Fibroblast of skin of right quadriceps (primary cell): ENCODE data around the gene NUDT19.
A peak's percentile ranks its signal among the peaks of the same experiment; 100 is the strongest.
"Not testable (repeated sequence)": the region's sequence is repeated elsewhere in the genome, so short reads cannot be mapped to it uniquely, and the experiment has no call there.

ENCODE experiments used
- DNase-seq: peaks from one replicate; pipeline ENCODE4 v3.0.0-alpha.2; 2013

The NUDT19 gene

GRCh38 chr19:32675720-32676185 is 15.9 kb upstream of the NUDT19 start, which contains the start of gene RGS9BP:
Gene RGS9BP (plus strand): TSS chr19:32675848. CDS start chr19:32676264, 416 bp downstream.
- peak; percentile 53 for DNase-seq

GRCh38 chr19:32676186-32676894 is 15.3 kb upstream of the NUDT19 start:
- no peak for DNase-seq

DNA sequence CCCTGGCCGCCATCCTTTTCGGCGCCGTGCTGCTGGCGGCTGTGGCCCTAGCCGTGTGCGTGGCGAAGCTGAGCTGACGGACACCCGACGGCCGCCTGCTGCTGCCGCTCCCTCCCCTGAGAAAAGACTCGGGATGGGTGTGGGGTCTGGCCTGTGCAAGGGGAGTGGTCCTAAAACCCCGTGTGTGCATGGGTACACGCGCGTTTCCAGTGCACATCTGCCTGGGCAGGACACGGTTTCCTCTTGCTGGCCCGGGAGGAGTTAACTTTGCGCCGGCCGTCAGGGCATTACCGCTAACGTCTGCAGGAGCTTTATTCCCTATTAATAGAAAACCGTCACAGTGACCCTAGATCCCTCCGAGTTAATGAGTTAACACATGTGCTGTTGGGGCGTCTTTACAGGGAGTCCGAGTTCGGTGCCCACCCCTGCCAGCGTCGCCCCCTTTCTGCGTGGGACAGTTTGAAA is 14.7 kb upstream of the NUDT19 start:
- DNase-seq: no peak

DNA sequence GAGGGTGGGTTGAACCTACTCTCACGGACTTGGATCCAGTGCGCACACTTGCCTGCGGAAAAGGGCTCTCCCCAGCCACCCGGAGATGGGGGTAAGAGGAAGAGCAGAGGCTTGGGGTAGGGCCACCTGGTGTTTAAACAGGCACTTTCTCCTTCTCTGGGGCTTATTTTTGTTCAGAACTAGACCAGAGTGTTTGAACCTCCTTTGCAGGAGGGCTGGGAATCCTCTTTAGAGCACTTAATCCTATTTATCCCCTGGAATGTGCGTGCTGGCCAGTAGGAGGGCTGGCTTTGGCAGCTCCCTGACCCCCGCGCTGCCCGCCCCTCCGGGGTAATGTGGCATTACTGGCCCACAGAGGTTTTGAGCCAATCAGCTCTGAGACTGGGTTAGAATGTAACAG is 14.0 kb upstream of the NUDT19 start:
- no peak for DNase-seq

DNA sequence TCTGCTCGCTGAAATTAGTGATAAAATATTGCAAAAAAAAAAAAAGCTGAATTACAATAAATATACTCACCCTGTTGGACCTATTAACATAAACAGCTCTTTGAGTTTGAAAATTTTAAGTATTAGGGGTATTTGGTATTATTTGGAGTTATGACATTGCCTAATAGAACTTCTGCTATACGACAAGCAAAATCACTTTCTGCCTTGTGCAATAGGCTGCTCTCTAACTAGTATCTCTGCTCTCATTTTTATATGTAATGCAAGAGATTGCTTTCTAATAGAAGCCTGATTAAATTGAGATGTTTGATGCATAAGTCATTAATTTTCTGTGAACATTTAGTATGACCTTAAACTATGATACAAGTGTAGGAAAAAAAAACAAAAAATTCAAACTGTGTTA is 10.6 kb upstream of the NUDT19 start:
- no peak for DNase-seq

DNA sequence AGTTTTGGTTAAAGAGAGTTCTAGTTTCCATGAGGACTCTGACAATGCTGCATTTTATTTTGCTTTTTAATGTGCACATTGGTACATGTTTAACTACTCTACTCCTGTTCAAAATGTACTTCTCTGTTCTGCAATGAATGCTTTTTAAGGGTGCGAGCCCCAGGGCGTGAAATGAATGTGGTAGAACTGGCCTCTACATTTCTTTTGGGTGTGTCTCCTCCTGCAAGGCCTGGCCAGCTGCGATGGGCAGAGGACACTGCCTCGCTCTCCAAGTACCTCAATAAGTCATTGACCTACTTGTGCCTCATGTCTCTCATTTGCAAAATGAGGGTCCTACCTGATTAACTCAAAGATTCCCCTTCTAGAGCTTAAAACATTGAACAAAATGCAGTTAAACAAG is 9.3 kb upstream of the NUDT19 start:
- DNase-seq: no peak

DNA sequence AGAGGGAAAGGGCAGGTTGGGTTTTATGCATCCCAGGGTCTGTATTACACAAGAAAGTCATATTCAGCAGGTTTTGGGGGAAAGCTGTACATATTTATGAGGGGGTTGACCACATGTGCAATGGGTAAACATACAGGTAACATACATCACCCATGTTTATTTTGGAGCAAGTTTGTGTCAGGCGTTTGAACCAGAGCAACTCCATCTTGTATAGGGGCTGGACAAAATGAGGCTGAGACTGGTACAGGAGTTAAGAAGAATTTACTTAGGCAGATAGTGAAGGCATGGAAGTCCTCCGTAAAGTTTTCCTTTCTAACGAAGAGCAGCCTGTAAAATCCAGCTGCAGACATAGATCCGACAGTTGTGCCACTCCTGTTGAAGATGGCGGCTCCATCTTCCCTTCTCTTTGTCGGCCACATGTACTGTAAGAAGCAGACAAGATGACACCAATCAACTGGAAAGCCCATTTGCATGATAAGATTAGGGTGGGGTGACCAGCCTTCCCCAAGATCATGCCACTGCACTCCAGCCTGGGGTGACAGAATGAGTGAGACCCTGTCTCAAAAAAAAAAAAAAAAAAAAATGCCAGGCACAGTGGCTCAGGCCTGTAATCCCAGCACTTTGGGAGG is 4.7 kb upstream of the NUDT19 start:
- DNase-seq: no peak

DNA sequence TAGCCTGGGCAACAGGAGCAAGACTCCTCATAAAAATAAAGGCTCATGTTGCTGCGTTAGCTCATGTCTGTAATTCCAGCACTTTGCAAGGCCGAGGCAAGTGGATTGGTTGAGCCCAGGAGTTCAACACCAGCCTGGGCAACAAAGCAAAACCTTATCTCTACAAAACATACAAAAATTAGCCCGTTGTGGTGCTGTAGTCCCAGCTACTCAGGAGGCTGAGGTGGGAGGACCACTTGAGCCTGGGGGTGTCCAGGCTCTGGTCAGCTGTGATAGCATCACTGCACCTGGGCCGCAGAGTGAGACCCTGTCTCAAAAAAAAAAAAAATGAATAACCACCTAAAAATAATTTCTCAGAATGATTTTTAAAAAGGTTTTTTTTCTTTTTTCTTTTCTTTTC is 3.9 kb upstream of the NUDT19 start:
- DNase-seq: no peak

DNA sequence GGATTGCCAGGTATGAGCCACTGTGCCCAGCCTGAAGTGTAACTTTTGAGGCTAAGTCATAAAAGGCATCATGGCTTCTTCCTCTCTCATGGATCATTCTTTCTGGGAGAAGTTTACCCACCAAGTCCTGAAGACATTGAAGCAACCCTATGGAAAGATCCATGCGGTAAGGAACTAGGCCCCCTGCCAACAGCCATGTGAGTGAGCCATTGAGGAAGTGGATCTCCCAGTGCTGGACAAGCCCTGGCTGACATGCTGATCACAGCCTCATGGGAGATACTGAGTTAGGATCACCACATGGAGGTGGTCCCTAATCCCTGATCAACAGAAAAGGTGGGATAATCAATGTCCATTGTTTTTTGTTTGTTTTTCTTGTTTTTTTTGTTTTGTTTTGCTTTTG is 3.3 kb upstream of the NUDT19 start:
- DNase-seq: no peak

DNA sequence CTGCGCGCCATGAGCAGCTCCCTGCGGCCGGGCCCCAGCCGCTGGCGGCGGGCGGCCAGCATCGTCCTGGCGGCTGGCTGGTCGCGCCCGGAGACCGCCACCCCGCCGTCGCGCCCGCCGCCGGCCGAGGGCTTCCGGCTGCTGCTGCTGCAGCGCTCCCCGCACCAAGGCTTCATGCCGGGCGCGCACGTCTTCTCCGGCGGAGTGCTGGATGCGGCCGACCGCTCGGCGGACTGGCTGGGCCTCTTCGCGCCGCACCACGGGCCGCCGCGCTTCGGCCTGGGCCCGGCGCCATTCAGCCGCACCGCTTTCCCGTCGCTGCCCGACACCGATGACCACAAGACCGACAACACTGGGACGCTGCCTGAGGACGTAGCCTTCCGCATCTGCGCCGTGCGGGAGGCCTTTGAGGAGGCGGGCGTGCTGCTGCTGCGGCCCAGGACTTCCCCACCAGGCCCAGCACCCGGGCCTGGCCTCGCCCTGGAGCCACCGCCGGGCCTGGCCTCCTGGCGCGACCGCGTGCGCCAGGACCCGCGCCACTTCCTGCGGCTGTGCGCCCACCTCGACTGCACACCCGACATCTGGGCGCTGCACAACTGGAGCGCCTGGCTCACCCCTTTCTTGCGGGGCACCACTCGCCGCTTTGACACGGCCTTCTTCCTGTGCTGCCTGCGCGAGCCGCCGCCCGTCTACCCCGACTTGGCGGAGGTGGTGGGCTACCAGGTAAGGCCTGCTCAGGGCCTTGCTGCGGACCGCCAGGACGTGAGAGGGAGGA is 518 bp downstream of the NUDT19 start:
- DNase-seq: peak; percentile 61

- DNase-seq: no peak
Measured at GRCh38 chr19:32692727-32693061, 1.1 kb downstream of the NUDT19 start.

GRCh38 chr19:32693151-32694108 is 1.8 kb downstream of the NUDT19 start:
- not testable (repeated sequence) for DNase-seq

- DNase-seq: not testable (repeated sequence)
Measured at GRCh38 chr19:32694316-32694715, 2.7 kb downstream of the NUDT19 start.

DNA sequence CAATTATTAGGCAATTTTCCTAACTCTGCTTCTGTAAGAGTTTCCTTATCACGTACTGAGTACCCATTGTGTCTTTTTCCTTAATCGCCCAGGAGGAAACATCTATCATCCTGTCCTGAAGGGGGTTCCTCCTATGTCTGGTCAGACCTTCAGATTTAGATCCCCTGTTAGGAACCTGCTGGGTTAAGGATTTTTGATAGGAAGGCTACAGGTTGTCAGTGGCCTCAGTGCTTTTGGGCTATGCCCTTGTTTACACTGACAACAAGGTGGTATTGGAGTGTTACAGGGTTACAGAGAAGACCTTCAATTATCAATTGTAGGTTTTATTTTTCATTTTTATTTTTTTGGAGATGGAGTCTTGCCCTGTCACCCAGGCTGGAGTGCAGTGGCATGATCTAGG is 3.2 kb downstream of the NUDT19 start:
- not testable (repeated sequence) for DNase-seq

- not testable (repeated sequence) for DNase-seq
Measured at GRCh38 chr19:32695506-32695905, 3.9 kb downstream of the NUDT19 start.

DNA sequence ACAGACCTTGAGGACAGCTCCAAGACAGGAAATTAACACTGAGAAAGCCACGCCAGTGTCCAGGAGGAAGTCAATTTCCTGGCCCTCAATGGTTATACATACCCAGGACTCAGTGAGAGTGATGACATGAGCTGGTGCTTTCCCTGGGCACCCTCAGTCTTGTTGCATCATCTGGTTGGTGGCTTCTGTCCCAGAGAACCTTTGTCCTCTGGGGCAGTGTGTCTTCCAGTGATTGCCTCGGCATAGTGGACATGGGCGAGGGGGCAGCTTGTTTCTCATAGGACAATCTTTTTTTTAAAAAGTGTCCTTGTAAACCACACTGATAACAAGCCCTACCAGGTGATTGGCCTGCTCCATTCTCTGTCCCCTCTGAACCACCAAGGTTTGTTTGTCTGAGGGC is 5.2 kb downstream of the NUDT19 start:
- DNase-seq: not testable (repeated sequence)

GRCh38 chr19:32700129-32700528 is 8.5 kb downstream of the NUDT19 start:
- not testable (repeated sequence) for DNase-seq

GRCh38 chr19:32702010-32702409 is 10.4 kb downstream of the NUDT19 start:
- no peak for DNase-seq

- DNase-seq: not testable (repeated sequence)
Measured at GRCh38 chr19:32704006-32704405, 12.4 kb downstream of the NUDT19 start.

- DNase-seq: no peak
Measured at GRCh38 chr19:32708457-32708856, 16.8 kb downstream of the NUDT19 start.

- DNase-seq: no peak
Measured at GRCh38 chr19:32709032-32709431, 17.4 kb downstream of the NUDT19 start.

DNA sequence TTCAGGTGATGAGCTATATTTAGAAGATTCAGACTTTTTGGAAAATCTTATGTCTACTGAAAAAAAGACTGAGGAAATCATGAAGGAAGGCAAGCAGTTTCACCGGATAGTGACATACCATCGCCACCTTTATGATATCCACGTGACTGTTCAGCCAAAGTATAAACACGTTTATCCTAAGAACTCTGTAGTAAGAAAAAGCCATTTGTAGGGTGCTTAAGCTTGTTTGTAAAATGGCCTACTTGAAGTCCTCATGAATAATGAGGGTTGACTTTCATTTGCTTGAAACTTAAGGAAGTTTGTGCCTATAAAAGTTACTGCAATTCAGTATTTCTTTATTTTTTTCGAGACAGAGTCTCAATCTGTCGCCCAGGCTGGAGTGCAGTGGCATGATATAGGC is 20.1 kb downstream of the NUDT19 start:
- no peak for DNase-seq
